ENCODE data around the gene RETREG3.
"Not testable (repeated sequence)": the region's sequence is repeated elsewhere in the genome, so short reads cannot be mapped to it uniquely, and the experiment has no call there.

Gene RETREG3

GRCh38 chr17:42612013-42612412, 2.8 kb upstream of the RETREG3 start:
- DNase-seq (ENCODE audit: low read depth), result no peak

GRCh38 chr17:42609814-42610801, 934 bp upstream of the RETREG3 start:
- not testable (repeated sequence) for DNase-seq (ENCODE audit: low read depth)

GRCh38 chr17:42608305-42609181, 631 bp downstream of the RETREG3 start:
- DNase-seq (ENCODE audit: low read depth), result no peak

- no peak for DNase-seq (ENCODE audit: low read depth)
These were observed 1.4 kb downstream of the RETREG3 start for GRCh38 chr17:42607769-42608168.

DNA sequence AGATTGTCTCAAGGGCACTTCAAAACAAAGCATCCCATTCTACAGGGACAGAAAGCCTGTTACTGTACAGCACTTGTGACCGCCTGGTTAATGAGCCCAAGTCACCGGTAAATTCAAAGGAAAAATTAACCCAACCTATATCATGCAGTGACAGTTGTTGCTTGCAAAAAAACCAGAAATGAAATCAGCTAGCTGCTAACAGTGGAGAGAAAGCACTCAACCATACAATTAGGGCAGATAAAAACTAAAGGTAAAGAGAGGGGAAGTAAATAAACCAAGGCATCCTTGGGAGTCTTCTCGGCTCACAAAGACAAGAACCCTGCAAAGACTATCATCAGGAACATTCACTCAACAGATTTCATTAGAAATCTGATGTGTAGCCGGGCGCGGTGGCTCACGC, 5.9 kb downstream of the RETREG3 start:
- DNase-seq (ENCODE audit: low read depth), result no peak

- DNase-seq (ENCODE audit: low read depth), result no peak
These were observed 10.3 kb downstream of the RETREG3 start for GRCh38 chr17:42598905-42599304.

- DNase-seq (ENCODE audit: low read depth), result no peak
These were observed 12.8 kb downstream of the RETREG3 start for GRCh38 chr17:42596386-42596785.

DNA sequence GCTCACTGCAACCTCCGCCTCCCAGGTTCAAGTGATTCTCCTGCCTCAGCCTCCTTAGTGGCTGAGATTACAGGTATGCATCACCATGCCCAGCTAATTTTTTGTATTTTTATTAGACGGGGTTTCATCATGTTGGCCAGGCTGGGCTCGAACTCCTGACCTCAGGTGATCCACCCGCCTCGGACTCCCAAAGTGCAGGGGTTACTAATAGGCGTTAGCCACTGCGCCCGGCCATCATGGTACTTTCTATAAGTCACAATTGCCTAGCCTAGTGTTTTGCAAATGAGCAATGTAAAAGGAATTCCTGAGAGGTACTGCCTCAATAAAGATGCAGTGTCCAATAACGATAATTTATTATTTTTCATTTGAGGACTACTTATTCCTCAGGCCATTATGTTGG, 17.8 kb downstream of the RETREG3 start:
- no peak for DNase-seq (ENCODE audit: low read depth)

DNA sequence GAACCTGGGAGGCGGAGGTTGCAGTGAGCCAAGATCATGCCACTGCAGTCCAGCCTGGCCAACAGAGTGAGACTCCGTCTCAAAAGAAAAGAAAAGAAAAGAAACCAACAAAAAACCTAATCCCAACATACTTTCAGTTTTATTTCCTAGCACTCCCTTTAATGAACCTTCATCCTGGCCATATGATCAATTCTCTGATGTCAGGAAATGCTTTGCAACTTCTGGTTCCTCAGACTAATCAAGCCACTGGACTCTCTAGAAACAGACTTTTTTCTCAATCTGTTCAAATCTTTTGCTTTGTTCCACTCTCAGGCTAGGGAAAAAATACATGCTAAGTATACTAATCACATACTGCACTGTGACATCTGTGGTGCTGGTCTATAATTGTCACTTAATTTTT, 18.3 kb downstream of the RETREG3 start:
- no peak for DNase-seq (ENCODE audit: low read depth)

GRCh38 chr17:42586514-42587230, 22.5 kb downstream of the RETREG3 start:
- no peak for DNase-seq (ENCODE audit: low read depth)

- DNase-seq (ENCODE audit: low read depth), result no peak
These were observed 23.8 kb downstream of the RETREG3 start for GRCh38 chr17:42585353-42585752.

GRCh38 chr17:42584880-42585279, 24.3 kb downstream of the RETREG3 start:
- DNase-seq (ENCODE audit: low read depth), result no peak

DNA sequence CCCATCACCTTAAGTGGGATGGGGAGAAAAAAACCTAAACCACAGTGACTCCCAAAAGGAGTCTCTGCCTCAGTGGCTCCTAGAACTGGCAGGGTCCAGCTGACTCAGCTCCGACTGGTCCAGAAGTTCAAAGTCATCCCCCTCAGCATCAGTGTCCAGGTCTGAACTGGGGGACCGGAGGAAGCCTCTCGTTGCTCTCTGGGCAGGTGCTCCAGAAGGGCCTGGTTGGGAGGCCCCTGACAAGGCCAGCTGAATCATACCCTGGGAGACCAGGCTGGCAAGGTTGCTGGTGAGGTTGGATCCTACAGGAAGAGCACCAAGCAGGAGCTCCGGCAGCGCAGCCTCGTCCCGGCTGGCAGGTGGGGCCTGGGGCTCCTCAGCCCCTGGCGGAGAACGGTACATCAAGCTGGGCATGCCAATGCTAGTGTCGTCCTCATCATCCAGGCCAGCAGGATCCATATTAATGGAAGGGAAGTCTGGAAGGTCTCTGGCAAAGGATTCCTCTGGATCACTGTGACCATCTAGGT, 27.4 kb downstream of the RETREG3 start:
- DNase-seq (ENCODE audit: low read depth), result no peak

DNA sequence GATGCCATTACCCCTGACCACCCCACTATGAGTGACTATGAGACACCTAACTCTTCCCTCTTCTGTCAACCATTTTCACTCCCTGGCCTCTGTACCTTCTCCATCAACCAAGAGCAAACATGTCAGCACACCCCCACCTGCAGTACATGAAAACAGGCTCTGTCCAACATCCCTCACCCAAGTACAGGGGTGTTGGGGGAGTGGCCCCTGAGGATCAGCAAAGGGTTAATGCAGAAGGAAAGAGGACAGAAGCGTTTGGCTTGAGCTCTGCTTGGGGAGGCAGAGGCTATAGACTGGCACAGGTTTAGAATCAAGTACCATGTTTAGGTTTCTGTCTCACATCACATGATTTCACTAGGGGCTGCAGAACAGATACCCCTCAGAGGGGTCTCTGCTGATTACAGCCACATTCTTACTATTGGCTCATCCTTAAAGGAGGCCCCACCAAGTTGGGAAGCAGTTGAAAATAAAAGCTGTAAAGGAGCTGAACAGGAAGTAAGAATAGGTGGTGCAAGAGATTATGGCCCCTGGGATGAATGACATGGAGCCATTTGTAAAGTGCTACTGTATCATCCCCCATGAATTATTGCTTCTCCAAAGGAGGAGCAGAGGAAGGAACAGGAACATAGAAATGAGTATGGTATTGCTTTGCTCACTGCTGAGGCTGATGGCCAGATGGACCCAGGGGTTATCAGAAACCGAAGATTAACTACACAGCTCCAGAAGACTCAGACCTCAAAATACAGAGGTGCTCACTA, 29.2 kb downstream of the RETREG3 start:
- DNase-seq (ENCODE audit: low read depth), result no peak

DNA sequence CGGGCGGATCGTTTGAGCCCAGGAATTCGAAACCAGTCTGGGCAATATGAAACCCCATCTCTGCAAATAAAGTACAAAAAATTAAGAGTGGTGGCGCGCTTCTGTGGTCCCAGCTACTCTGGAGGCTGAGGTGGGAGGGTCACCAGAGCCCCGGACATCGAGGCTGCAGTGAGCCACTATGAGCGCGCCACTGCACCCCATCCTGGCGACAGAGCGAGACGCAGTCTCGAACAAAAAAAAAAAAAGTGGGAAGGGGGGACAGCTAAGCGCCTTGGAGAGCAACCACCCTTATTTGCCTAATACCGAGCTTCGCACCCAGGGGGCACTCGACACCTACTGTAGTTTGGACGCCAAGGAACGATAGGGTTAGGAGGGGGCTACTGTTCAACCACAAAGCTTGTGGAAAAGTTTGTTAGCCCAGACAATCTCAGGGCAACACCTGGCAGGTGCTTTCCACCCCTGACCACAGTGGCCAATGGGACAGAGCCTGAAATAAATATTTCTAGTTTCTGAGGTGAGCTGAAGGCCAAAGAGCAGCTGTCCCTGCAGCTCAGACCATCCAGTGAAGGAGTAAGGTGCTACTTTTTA, 30.8 kb downstream of the RETREG3 start:
- DNase-seq (ENCODE audit: low read depth), result no peak

- peak; percentile 73 for DNase-seq (ENCODE audit: low read depth)
These were observed 31.5 kb downstream of the RETREG3 start, which contains the start of gene PSMC3IP for GRCh38 chr17:42577532-42578281. PSMC3IP (minus strand) TSS chr17:42577729; CDS start chr17:42577686, 43 bp downstream.

- no peak for DNase-seq (ENCODE audit: low read depth)
These were observed 32.0 kb downstream of the RETREG3 start for GRCh38 chr17:42577140-42577531.

- no peak for DNase-seq (ENCODE audit: low read depth)
These were observed 34.7 kb downstream of the RETREG3 start for GRCh38 chr17:42574463-42574862.

DNA sequence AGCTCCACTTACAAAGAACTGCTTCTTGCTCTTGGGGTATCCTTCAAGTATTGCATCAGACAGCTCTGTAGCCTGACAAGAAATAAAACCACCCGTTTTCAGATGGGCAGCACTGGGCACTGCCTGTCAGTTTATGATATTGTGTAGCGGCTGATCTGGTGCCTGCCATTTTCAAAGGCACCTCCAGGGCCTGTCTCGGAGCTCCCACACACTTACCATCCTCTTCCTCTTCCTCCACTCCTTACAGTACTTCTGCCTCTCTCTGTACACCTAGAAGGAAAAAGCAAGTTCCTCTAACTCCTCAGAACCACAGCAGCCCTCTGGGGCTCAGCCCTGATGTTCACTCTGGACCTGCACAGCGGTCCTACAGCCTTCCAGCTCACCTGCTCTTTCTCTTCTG, 36.1 kb downstream of the RETREG3 start:
- DNase-seq (ENCODE audit: low read depth), result no peak
